ENCODE data around the gene CD151.

- no peak for TF ChIP-seq CTCF (IDR thresholded peaks at IDR 0.05 in 8 of 11, conservative IDR thresholded peaks at IDR 0.05 in 3 of 11)
- peak; percentile 15 to 48 (median 37) for TF ChIP-seq POLR2AphosphoS5 (IDR thresholded peaks at IDR 0.05)
Observed at GRCh38 chr11:858053-858761, 25.5 kb downstream of the CD151 start.

All from spleen (tissue), 7 donors.